ENCODE results near the gene LLGL1.

LLGL1 gene

DNA sequence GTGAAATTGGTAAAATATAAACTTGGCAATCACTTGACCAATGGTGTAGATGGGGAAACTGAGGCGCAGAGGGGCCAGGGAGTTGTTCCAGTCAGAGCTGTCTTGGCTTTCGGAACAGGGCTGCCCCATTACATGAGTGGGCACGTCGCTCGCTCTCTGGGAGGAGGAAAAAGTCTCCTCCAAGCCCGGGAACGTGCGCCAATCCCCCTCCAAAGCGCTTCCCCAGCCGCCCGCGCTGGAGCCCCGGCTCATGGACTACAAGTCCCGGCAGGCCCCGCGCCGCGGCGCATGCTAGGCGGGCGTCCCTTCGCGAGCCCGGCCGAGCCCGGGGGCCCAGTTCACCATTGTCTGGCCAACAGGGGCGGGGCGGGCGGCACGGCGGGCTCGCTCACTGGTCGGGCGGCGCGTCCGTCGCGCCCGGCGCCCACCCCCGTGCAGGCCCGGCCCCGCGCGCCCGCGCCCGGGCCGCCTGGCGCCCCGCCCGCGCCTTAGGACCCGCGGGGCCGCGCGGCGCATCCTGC, at the start of gene LLGL1:
TSS of gene LLGL1 (plus strand) at position 515 of the 521 bp plus-strand sequence. CDS start 48 bp downstream, outside the sequence.
- peak; percentile 96 for DNase-seq

DNA sequence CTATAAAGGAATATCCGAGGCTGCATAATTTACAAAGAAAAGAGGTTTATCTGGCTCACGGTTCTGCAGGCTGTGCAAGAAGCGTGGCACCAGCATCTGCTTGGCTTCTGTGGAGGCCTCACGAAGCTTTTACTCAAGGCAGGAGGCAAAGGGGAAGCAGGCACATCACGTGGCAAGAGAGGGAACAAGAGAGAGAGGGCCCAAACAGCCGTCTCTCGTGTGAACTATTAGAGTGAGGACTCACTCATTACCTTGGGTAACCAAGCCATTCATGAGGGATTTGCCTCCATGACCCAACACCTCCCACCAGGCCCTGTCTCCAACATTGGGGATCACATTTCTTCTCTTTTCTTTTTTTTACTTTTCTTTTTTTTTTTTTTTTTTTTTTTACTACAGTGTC, 49.3 kb upstream of the LLGL1 start:
- no peak for DNase-seq

DNA sequence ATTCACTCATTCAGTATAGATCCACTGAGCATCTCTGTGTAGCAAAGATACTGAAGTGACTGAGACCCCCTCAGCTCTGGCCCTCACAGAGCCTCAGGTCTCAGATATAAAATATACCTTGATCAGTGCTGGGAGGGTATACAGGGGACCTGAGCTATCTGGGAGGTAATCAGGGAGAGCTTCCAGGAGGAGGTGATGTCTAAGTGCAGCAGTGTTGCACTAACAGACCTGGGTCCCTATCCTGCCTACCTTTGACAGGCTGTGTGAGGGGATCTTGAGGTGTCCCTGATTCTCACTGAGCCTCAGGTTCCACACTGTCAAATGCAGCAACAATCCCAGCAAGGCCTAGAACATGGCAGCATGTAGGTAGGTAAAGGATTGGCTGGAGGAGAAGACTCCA, 48.3 kb upstream of the LLGL1 start:
- no peak for DNase-seq

DNA sequence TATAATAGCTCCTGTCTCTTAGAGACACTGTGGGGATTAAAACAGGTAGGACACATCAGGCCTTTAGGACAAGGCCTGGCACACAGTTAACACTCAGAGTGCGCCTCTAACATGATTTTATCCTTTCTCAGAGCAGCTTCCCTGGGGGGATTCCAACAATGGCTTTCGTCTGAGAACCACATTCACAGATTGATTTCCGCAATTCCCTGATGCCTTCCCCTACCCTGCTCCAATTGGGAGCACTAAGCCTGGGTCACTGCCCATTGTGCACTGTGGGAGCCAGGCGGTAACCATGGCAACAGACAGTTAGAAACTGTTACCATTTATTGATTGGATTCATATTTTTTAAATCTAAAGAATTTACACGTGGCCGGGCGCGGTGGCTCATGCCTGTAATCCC, 47.7 kb upstream of the LLGL1 start:
- DNase-seq, result no peak

DNA sequence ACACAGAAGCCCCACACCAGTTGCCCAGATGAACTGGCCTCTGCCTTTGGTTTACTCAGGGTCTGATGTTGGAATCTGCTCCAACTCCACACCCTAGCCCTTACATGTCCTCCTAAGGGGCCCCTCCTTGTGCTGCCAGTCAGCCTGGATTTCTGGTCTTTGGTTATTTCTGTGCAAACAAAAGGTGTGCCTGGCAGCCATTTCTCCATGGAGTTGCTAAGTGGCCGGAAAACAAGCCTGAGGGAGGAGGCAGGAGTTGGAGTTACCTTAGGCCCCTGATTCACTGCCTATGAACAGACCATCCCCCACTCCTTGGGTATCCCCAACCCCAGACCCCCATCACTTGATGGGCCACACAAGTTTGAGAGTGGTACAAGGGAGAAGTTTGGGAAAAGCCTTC, 46.2 kb upstream of the LLGL1 start:
- DNase-seq, result no peak

DNA sequence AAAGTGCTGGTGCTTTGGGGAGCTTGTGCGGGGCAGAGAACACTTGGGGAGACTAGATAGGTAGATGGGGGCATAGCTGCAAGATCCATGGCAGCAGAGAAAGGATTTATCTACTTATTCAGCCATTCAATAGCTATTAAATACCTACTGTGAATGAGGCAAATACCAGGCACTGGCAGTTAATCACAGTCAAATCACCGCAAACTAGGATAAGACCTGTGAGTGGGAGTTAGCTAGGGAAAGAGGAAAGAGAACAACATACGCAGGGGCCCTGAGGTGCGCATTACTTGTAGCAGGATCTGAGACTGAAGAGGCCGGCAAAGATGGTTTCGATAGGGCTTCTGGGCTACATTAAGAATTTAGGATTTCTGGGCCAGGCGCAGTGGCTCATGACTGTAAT, 45.6 kb upstream of the LLGL1 start:
- DNase-seq, result no peak

DNA sequence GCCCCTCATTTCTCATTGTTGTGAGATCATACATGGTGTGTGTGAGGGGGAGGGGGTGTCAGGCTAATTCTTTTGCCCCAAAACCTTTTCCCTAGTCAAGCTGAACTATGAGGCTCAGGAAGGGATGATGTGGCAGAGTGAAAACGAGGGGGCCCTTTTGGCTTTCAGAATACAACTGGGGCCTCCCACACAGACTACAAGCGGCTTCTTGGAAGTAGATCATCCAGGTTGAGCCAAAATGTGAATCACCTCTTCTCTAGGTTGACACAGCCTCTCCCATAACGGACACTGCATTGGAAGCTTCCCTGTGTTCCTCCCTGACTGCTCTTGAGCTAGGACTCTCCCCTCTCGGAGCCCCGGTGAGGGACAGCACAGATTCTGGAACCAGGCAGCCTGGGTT, 44.1 kb upstream of the LLGL1 start:
- peak; percentile 65 to 78 for DNase-seq

DNA sequence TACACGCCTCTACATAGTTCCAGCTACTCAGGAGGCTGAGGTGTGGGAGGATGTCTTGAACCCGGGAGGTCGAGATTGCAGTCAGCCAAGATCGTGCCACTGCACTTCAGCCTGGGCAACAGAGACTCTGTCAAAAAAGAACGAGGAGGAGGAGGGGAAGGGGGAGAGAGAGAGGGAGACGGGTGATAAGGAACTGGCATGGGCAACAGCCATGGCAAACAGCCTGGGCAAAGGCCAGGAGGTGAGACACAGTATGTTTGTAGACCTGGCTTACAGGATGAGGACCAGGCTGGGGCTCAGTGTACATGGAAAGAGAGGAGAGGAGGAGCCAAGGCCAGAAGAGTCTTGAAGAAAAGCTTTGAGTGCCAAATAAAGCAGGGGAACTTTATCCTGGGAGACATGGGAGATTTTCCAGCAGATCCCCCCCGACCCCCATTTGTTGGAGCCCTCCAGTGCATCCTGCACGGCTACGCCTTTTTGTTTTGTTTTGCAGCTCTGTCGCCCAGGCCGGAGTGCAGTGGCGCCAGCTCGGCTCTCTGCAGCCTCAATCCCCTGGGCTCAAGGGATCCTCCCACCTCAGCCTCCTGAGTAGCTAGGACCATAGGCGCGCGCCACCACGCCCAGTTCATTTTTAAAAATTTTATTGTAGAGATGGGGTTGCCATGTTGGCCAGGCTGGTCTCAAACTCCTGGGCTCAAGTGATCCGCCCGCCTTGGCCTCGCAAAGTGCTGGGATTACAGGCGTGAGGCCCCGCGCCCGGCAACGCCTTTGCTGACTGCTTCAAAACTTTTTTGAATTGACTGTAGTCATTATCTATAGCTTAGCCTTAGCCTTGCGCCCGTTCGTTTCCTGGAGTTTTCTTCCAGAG, 43.1 kb upstream of the LLGL1 start:
- DNase-seq, result peak; percentile 18 to 27

DNA sequence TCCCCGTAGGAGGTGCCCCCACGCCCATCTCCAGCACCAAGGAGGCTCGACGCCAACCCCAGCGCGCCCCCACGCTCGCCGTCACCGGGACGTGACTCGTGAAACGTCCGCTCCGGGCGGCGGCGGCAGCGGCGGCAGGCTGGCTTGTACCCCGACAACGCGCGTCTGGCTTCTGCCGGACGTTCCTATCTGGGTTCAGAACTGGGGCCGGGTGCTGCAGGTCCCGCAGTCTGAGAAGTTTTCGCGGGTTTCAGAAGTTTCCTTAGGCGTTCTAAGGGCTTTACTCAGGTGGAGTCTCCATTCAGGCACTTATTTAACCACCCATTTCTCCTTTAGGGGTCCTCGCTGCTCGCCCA, 42.5 kb upstream of the LLGL1 start:
- peak; percentile 88 to 90 for DNase-seq

DNA sequence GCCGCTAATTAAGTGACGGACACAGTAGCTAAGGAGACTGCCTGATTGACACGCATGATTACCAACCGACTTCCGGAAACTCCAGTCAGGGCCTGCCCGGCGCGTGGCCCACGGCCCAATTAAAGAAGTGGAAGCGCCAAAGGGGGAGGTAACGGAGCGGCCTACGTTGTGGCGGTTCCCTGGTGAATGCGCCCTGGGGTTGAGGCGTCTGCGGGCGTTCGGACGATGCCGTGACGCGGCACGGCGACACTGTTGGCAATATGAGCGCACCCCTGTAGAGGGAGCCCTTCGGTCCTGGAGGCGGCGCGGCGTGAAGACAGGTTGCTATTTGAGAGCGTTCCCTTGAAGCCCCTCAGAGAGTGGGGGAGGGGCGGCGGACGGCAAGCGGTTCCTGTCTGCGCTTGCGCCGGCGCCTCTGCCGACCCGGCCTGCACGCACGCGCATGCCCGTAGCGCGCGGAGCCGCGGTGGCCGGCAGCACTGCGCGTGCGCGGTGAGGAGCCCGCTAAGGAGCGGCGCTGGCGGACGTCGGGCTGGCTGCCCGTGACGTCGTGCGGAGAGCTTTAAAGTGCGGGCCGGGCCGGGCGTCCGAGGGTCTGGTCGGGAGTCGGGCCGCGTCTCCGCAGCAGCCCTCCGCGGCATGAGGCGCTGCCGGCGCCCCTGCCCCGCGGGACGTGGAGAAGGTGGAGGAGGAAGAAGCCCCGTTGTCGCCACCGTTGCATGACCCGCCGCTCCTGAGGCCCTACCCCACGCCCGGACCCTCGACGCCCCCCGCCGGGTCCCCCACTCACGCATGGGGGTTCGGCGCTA, 41.9 kb upstream of the LLGL1 start, which contains the start of gene ALKBH5:
TSS of gene ALKBH5 (plus strand) at position 495 of the 809 bp plus-strand sequence. CDS start 416 bp downstream, outside the sequence.
- peak; percentile 95 for DNase-seq

DNA sequence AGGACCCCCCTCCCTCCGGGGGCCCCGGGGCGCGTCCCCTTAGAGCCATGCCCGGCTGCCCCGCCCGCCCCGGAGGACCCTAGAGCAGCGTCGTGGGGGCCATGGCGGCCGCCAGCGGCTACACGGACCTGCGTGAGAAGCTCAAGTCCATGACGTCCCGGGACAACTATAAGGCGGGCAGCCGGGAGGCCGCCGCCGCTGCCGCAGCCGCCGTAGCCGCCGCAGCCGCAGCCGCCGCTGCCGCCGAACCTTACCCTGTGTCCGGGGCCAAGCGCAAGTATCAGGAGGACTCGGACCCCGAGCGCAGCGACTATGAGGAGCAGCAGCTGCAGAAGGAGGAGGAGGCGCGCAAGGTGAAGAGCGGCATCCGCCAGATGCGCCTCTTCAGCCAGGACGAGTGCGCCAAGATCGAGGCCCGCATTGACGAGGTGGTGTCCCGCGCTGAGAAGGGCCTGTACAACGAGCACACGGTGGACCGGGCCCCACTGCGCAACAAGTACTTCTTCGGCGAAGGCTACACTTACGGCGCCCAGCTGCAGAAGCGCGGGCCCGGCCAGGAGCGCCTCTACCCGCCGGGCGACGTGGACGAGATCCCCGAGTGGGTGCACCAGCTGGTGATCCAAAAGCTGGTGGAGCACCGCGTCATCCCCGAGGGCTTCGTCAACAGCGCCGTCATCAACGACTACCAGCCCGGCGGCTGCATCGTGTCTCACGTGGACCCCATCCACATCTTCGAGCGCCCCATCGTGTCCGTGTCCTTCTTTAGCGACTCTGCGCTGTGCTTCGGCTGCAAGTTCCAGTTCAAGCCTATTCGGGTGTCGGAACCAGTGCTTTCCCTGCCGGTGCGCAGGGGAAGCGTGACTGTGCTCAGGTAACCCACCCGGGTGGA, 41.0 kb upstream of the LLGL1 start:
- DNase-seq, result peak; percentile 68 to 78

DNA sequence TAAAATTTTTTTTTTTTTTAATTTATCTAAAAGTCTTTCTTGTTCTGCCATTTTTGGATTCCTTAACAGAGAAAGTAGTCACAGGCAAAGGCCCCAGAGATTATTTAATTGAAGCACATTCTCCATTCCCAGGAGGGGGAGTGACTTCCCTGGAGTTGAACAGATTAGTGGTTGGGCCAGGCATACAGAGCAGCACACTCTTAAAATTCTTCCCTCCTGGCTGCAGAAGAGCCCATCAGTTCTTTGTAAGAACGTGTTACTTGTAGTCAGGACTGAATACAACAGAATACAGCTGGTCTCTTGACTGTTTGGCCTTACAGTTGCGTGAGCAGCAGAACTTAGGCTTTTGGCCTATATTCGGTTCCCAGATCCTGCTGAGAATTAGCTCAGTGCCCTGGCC, 40.0 kb upstream of the LLGL1 start:
- DNase-seq, result no peak

DNA sequence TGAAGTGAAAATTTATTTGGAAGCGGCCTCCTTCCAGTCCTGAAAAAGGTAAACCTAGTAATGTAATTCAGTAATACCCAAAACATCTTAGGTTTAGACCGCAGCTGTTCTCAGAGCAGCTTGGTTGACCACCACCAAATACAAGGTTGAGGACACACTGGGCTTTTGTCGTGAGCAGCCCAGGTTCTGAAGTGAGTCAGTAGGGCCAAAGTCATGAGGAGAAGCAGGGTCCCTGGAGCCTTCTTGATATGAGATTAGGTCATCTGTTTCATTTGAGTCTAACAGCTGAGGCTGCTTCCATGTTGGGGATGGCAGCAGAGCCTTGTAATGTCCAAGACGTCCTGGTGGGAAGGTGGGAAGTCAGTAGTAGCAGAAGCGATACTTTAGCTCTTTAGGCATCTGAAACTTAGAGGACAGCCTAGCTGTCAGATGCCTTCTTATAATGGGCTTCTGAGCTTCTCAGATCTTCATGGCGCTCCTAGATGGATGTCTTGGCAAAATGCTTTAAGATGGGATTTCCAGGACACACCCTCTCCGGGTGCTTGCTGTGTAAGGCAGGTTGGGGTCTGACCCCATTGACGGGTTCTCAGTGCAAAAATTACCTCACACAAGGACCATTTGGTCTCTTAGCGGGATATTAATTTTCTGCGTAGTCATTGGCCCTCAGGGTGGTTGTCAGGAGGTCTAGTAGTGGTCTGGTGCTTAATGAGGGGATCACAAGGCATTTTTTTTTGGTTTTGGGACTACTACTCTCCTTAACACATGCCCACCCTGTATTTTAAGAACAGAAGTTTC, 39.4 kb upstream of the LLGL1 start:
- no peak for DNase-seq

DNA sequence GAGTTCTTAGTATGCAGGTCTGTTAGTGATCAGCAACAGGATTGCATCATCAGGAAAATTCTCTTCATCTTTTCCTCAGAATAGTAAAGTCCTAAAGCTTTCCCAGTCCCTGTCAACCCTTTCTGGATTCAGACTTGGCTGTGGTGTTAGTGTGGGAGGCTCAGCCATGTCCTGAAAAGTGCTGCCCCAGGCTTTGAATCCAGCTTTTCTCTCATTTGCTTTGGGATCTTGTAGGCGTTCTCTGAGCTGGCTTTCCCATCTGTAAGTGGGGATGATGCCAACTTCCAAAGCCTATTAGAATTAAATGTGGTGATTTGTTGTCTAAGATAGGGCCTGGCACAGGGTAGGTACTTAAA, 38.8 kb upstream of the LLGL1 start:
- no peak for DNase-seq

DNA sequence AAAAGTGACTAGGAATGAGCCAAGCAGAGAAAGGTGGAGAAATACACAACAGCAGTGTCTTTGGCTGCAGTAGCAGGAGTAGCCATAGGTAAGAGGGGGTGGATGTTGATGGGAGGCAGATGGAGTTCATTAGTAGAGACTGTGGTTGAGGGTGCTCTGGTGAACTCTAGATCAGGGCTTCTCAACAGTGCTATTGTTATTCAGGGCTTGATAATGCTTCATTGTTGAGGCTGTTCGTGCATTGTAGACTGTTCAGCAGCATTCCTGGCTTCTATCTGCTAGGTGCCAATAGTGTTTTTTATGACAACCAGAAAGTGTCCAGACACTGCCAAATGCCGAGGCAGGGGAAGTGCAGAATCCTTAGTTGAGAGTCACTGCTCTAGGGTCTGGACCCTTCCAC, 38.2 kb upstream of the LLGL1 start:
- DNase-seq, result no peak

DNA sequence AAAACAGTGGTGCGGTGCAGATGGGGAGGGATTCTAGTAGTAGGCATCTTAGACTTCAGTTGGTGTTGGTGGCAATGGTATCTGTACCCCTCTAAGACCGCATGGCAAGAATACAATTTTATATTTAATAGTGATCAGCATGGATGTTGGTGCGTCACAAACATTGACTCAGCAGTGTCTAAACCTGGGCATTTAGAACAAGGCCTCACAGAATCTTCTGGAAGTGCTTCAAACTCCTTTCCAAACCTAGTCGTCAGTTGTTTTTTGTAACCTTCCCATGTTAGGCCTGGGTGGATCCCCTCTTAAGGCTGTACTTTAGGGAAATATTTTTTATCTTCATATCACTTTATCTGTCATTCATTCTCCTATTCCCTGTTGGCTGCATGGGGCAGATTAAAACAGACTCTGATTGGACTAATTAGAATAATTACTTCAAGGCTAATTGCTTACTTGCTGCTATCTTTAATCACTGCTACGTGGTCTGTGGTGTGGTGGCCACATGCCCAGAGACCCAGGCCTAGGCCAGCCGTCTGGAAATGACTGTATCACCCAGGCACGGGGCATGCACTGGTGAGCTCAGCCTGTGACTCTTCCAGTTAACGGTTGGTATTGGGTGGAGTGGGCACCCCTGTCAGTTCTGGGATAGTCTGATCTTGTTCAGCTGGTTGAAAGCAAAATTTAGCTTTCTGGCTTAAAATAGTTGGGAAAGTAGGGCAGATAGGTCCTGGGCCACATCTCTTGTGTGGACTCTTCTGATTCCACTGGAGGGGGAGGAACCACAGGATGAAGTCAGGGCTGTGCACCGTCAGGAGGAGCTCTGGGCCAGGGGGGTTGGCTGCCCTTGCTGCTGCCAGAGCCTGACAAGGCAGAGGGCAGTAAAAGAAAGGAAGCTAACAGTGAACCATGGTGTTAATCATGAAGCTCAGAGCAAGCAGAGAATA, 37.3 kb upstream of the LLGL1 start:
- DNase-seq, result peak; percentile 39 to 53

DNA sequence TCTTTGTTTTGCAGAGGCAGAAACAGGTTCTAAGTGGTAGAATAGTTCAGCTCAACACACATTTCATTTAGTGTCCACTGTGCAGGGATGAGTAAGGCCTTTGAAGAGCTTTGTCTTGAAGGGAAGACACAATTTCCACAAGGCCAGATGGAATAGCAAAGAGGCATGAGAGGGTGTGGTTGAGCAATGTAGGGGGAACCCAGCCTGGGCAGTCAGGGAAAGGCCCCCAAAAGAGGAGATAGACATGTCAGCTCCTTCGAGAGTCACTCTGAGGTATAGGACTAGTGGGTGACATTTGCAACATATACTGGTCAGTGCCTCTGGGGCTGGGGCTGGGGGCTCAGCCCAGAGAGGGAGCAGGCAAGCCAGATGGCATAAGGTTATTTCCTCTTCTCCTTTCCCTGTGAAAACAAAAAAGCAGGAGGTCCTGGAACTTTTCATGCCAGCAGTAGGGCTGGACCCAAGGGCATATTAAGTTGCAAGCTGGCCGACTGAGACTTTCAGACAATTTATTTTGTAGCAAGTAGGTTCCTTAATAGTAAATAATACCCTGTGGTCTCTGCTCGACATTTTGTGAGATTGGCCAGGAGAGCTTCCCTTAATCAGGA, 34.7 kb upstream of the LLGL1 start:
- no peak for DNase-seq

DNA sequence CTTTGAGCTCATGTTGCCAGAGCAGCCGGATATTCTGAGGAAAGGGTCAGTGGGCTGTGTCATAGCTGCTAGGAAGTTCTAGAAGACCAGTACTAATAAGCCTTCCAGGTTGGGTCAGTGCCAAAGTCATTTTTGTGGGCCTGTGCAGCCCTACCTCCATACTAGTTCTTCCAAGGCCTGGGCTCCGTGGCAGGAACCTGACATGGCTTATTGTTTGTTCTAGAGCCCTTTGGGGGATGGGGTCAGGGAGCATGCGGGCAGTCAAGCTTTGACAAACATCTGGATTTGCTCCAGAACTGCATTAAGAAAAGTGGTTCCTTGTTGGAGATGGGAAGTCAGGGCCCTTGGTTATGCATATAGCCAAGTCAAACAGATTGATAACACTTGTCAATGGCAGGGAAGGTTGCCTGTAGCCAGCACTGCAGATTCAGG, 34.2 kb upstream of the LLGL1 start:
- DNase-seq, result no peak

DNA sequence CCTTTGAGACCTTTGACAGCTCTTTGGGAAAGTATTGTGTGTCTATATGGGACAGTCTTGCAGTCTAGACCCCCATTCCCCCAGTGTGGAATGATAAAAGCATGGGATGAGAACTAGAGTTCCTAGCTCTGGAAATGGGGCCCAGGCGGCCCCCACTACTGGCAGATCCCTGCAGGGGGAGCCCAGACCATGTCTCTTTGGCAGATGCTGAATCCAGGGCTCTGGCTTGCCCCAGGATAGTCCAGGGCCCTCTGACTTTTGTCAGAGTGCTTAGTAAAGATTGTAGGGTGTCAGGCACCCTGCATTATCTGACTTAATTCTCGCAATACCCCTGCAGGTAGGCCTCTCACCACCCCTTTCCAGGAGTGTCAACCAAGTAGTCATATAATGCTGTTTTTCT, 33.5 kb upstream of the LLGL1 start:
- no peak for DNase-seq

DNA sequence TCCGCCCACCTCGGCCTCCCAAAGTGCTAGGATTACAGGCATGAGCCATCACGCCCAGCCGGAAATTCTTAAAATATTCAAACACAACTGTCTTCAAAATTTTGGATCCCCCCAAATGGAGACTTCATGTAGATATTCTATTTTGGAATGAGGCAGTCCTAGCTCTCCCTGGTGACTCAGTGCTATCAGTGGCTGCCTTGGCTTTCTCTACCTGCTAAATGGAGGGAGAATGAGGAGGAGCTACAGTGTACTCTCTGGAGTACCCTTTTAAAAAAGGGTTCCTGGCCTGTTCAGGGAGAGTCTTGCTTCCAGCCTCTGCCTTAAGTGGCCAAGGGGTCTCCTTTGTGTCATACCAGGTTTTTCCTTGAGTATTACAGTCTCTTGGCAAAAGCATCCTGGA, 31.0 kb upstream of the LLGL1 start:
- DNase-seq, result no peak

Data from activated CD4-positive, alpha-beta T cell treated with anti-CD3 and anti-CD28 coated beads, Interleukin-2, amount 50 U/mL, for 48 hours (primary cell).